ENCODE results near the gene DENR. TPM values are rescaled to one million over a fixed set of nuclear protein-coding genes. Genes with fewer than 3 reads are reported as not detected.

The DENR gene
- total and polyA plus RNA-seq, 9 donors: 13.0 to 35.5 (median 27.7) TPM

GRCh38 chr12:122721057-122721545 is 31.5 kb upstream of the DENR start:
- no peak for DNase-seq
- intact Hi-C loops (cut with DNase I): no loop called here

GRCh38 chr12:122722387-122722786 is 30.2 kb upstream of the DENR start:
- intact Hi-C loops (cut with DNase I): no loop called here
- H3K36me3 ChIP-seq: no peaks in the 10 kb centered on the region
- H3K4me3 ChIP-seq: no peak overlapping the region
- DNase-seq: no peak
- WGBS, 3 donors: 70 to 82% (median 81%) methylated on average over 1 of the region's 1 CpG
- no peak overlapping the region for H3K27ac ChIP-seq
- peaks cover 2% of the 10 kb centered on the region for H3K4me1 ChIP-seq (ENCODE audit: insufficient read depth)
- TF ChIP-seq POLR2A (IDR thresholded peaks at IDR 0.05): no peak
- no peak for TF ChIP-seq EP300 (IDR thresholded peaks at IDR 0.05)
- TF ChIP-seq, protein P1, sequence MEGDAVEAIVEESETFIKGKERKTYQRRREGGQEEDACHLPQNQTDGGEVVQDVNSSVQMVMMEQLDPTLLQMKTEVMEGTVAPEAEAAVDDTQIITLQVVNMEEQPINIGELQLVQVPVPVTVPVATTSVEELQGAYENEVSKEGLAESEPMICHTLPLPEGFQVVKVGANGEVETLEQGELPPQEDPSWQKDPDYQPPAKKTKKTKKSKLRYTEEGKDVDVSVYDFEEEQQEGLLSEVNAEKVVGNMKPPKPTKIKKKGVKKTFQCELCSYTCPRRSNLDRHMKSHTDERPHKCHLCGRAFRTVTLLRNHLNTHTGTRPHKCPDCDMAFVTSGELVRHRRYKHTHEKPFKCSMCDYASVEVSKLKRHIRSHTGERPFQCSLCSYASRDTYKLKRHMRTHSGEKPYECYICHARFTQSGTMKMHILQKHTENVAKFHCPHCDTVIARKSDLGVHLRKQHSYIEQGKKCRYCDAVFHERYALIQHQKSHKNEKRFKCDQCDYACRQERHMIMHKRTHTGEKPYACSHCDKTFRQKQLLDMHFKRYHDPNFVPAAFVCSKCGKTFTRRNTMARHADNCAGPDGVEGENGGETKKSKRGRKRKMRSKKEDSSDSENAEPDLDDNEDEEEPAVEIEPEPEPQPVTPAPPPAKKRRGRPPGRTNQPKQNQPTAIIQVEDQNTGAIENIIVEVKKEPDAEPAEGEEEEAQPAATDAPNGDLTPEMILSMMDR (IDR thresholded peaks at IDR 0.05): no peak
- no peaks in the 10 kb centered on the region for H3K27me3 ChIP-seq
- no peaks in the 10 kb centered on the region for H3K9me3 ChIP-seq

More at GRCh38 chr12:122721057-122721545, 31.5 kb upstream of the DENR start:
- H3K4me3 ChIP-seq: no peak overlapping the region
- 54 to 75% (median 55%) methylated on average over 11 of the region's 11 CpGs for WGBS, 3 donors
- no peak overlapping the region for H3K27ac ChIP-seq
- H3K27me3 ChIP-seq: no peaks in the 10 kb centered on the region
- TF ChIP-seq EP300 (IDR thresholded peaks at IDR 0.05) (no peak), POLR2A (IDR thresholded peaks at IDR 0.05) (no peak)
- TF ChIP-seq, protein P1 (IDR thresholded peaks at IDR 0.05): no peak
- H3K4me1 ChIP-seq (ENCODE audit: insufficient read depth): peaks cover 2% of the 10 kb centered on the region
- H3K9me3 ChIP-seq: no peaks in the 10 kb centered on the region
- no peaks in the 10 kb centered on the region for H3K36me3 ChIP-seq

GRCh38 chr12:122724641-122725243 is 27.9 kb upstream of the DENR start:
- DNase-seq: no peak
- H3K4me1 ChIP-seq (ENCODE audit: insufficient read depth): peaks cover 2% of the 10 kb centered on the region
- no peaks in the 10 kb centered on the region for H3K9me3 ChIP-seq
- no peak overlapping the region for H3K4me3 ChIP-seq
- intact Hi-C loops (cut with DNase I): no loop called here
- H3K36me3 ChIP-seq: no peaks in the 10 kb centered on the region
- H3K27me3 ChIP-seq: no peaks in the 10 kb centered on the region
- no peak overlapping the region for H3K27ac ChIP-seq
- no peak for TF ChIP-seq EP300 (IDR thresholded peaks at IDR 0.05)
- TF ChIP-seq, protein P1 (IDR thresholded peaks at IDR 0.05): no peak
- no peak for TF ChIP-seq POLR2A (IDR thresholded peaks at IDR 0.05)
- 92 to 96% (median 94%) methylated on average over 12 of the region's 12 CpGs for WGBS, 3 donors

- WGBS, 3 donors: 88 to 91% (median 89%) methylated on average over 6 of the region's 6 CpGs
- Histone ChIP-seq H3K27ac (no peak overlapping the region), H3K4me1 (ENCODE audit: insufficient read depth) (peaks cover 2% of the 10 kb centered on the region), H3K9me3 (no peaks in the 10 kb centered on the region), H3K27me3 (no peaks in the 10 kb centered on the region), H3K4me3 (no peak overlapping the region), H3K36me3 (no peaks in the 10 kb centered on the region)
- TF ChIP-seq POLR2A (IDR thresholded peaks at IDR 0.05) (no peak), EP300 (IDR thresholded peaks at IDR 0.05) (no peak)
- TF ChIP-seq, protein P1 (IDR thresholded peaks at IDR 0.05): no peak
- intact Hi-C loops (cut with DNase I): no loop called here
- no peak for DNase-seq
Measured at GRCh38 chr12:122725452-122726079, 27.1 kb upstream of the DENR start.

Data from ovary (tissue), 9 donors.